Measurements from ENCODE around the gene FAXC.

The FAXC gene

DNA sequence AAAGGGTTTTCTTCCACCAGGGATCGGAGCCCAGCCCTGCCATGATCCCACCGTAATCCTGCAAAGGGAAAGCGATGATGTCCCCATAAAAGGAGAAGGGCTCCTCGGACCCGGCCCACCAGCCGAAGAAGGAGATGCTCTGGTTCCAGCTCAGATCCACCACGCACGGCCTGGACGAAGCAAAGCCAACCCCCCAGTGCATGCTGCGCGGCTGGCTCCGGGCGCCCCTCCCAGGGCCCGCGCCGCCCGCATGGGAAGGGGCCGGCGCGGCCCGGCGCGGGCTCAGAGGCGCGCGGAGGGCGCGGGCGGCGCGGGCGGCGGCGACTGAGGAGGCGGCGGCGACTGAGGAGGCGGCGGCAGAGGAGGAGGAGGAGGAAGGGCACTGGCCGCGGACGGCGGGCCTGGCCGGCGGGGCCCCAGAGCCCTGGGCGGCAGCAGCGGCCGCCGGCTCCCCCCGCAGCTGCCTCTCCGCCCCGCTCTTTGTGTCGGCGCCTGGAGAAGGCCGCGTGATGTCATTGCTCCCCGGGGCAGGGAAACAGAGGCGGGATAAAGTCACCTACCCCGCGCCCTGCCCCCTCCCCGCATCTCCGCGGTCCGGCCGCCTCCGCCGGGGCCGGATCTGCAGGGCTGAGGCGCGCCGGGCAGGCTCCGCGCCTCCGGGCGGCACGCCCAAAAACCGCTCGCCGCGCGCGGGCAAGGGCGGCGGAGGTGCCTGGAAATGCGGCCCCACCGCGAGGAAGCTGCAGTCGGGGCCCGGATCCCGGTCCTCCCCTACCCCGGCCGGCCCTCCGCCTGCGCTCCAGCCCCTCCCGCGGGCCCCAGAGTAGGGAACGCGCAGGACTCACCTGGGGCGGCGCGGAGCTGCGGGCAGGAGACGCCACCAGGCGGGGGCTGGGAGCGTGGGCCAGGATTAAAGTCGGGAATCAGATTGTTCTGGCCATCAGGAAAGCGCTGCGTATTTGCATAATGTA is at the start of gene FAXC:
Gene FAXC, minus strand, starts transcription at position 504 of the 971 bp plus-strand sequence. Its CDS starts 302 bp downstream, at position 202.
- no peaks in the 10 kb centered on the region for H3K4me1 Mint-ChIP-seq
- DNase-seq (no peak), ATAC-seq (replicated peaks) (peak; percentile 33 to 43)
- H3K9me3 Mint-ChIP-seq: no peaks in the 10 kb centered on the region
- peaks cover 41 to 59% of the 10 kb centered on the region in 2 donors for H3K27me3 Mint-ChIP-seq
- H3K4me3 Mint-ChIP-seq: peak within 1 kb of the TSS in 1 of 2 donors; percentile 49
- no peaks in the 10 kb centered on the region for H3K36me3 Mint-ChIP-seq
- H3K27ac Mint-ChIP-seq: no peak within 1 kb of the TSS

DNA sequence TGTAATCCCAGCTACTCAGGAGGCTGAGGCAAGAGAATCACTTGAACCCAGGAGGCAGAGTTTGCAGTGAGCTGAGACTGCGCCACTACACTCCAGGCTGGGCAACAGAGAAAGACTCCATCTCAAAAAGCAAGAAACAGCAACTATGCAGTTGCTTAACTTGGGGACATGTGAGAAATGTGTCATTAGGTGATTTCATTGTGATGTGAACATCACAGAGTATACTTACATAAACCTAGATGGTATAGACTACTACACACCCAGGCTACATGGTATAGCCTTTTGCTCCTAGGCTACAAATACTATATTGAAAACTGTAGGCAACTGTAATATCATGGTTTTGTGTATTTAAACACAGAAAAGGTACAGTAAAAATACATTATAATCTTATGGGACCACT is 47.8 kb upstream of the FAXC start:
- Mint-ChIP-seq H3K36me3 (peaks cover 10 to 28% of the 10 kb centered on the region in 2 donors), H3K27me3 (no peaks in the 10 kb centered on the region), H3K4me1 (peaks cover 4 to 10% of the 10 kb centered on the region in 2 donors), H3K9me3 (no peaks in the 10 kb centered on the region), H3K4me3 (no peak overlapping the region), H3K27ac (no peak overlapping the region)
- no peak for DNase-seq
- no peak for ATAC-seq (replicated peaks)

DNA sequence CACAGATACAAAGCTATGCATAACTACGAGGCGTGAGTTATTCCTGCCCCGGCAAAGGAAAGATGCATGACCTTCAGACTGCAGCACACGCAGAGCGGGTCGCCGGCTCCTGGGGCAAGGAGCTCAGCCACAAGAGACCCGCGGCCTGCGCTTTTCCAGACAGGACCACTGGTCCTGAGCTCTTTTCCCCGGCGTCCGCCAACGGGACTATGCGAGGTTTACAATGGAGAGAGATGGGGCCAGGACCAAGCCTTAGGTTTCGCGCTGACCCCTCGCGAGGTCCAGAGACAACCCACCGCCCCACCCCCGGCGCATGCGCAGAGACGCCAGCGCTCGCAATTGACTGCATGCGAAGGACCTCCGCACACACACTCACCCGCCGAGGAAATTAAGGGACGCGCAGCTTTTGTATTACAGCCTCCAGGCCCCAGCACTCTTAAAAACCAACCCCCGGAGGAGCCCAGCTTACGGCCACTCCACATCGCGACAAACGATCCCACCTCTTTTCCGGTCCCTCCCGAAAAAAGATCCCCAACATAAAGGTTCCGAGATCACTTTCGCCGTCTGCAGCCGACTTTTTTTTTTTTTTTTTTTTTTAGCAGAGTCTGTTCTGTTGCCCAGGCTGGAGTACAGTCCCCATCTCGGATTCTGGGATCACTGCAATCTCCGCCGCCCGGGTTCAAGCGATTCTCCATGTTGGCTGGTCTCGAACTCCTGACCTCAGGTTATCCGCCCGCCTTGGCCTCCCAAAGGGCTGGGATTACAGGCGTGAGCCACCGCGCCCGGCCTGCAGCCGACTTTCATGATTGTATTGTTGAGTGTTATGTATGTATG is 44.4 kb upstream of the FAXC start, which contains the start of gene COQ3:
Gene COQ3, minus strand, starts transcription at position 498 of the 834 bp plus-strand sequence. Its CDS starts 16 bp downstream, at position 482.
- H3K27me3 Mint-ChIP-seq: no peaks in the 10 kb centered on the region
- ATAC-seq (replicated peaks): peak; percentile 84 to 87
- peak; percentile 65 for DNase-seq
- peak within 1 kb of the TSS; percentile 96 for H3K27ac Mint-ChIP-seq
- H3K4me3 Mint-ChIP-seq: peak within 1 kb of the TSS; percentile 95 to 97
- peaks cover 4 to 12% of the 10 kb centered on the region in 2 donors for H3K4me1 Mint-ChIP-seq
- peaks cover 1 to 16% of the 10 kb centered on the region in 2 donors for H3K36me3 Mint-ChIP-seq
- no peaks in the 10 kb centered on the region for H3K9me3 Mint-ChIP-seq

GRCh38 chr6:99393366-99393697 is 43.9 kb upstream of the FAXC start:
- Mint-ChIP-seq H3K27me3 (no peaks in the 10 kb centered on the region), H3K27ac (peak overlapping the region; percentile 96), H3K4me3 (peak overlapping the region; percentile 95 to 97), H3K9me3 (no peaks in the 10 kb centered on the region), H3K36me3 (peaks cover 1 to 16% of the 10 kb centered on the region in 2 donors), H3K4me1 (peaks cover 4 to 12% of the 10 kb centered on the region in 2 donors)
- DNase-seq: no peak
- peak; percentile 23 to 33 for ATAC-seq (replicated peaks)

- no peak overlapping the region for H3K4me3 Mint-ChIP-seq
These were observed 41.4 kb upstream of the FAXC start for GRCh38 chr6:99390896-99391295.

DNA sequence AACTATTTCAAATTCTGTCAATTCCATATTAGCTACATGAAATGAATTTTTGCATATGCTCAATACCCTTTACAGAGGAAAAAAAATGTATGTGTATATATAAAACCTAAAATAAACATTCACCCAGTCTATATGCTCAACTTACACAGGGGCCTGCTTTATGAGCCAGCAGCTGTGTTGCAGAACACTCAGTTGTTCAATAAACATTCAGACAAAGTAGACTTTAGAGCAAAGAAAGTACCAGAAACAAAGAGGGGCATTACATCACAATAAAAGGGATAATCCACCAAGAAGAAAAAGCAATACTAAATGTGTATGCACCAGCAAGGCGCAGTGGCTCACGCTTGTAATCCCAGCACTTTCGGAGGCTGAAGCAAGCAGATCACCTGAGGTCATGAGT is 35.0 kb upstream of the FAXC start:
- H3K4me1 Mint-ChIP-seq: peaks cover 0 to 10% of the 10 kb centered on the region in 2 donors
- H3K27ac Mint-ChIP-seq: no peak overlapping the region
- DNase-seq: no peak
- no peaks in the 10 kb centered on the region for H3K9me3 Mint-ChIP-seq
- no peaks in the 10 kb centered on the region for H3K27me3 Mint-ChIP-seq
- ATAC-seq (replicated peaks): no peak
- peaks cover 5 to 10% of the 10 kb centered on the region in 2 donors for H3K36me3 Mint-ChIP-seq
- no peak overlapping the region for H3K4me3 Mint-ChIP-seq

More at GRCh38 chr6:99390896-99391295, 41.4 kb upstream of the FAXC start:
- Mint-ChIP-seq H3K4me1 (peaks cover 4 to 22% of the 10 kb centered on the region in 2 donors), H3K27me3 (no peaks in the 10 kb centered on the region), H3K36me3 (peaks cover 0 to 10% of the 10 kb centered on the region in 2 donors), H3K27ac (no peak overlapping the region), H3K9me3 (no peaks in the 10 kb centered on the region)
- no peak for ATAC-seq (replicated peaks)
- no peak for DNase-seq

DNA sequence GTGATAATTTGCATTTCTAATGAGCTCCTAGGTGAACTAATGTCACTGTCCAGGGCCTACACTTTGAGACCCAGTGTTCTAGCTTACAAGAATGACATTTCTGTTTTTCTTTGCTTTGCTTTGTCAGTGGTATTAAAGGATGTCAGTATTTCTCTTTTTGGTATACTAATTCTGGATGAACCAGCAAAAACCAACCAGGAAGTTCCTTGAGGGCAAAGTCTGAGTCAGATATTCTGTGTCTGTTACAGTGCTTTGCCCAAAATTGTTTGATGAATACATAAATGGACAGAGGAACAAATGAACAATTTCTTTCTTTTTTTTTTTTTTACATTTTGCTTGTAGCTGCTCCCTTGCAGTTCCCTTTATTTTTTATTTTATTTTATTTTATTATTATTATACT is 29.2 kb upstream of the FAXC start:
- Mint-ChIP-seq H3K4me3 (no peak overlapping the region), H3K27ac (no peak overlapping the region), H3K9me3 (no peaks in the 10 kb centered on the region), H3K4me1 (no peaks in the 10 kb centered on the region), H3K36me3 (peaks cover 10 to 18% of the 10 kb centered on the region in 2 donors), H3K27me3 (no peaks in the 10 kb centered on the region)
- no peak for ATAC-seq (replicated peaks)
- DNase-seq: no peak

DNA sequence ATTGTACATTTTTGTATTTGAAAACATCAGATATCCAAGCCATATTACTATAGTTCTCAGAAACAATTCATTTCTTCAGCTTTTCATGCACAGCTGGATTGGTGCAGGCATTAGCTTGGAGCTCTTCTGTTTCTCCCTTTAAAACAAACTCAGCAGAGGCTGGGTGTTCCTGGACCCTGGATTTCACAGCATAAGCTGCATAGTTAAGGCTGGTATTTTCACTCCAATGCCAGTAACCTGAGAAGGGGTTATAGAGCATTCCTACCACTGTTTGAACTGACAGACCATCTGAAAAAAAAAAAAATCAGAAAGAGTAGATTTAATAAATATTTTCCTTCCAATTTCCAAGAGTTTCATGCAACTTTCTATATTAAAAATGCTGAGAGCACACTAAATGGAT is 20.1 kb upstream of the FAXC start:
- DNase-seq (no peak), ATAC-seq (replicated peaks) (no peak)
- Mint-ChIP-seq H3K36me3 (no peaks in the 10 kb centered on the region), H3K9me3 (no peaks in the 10 kb centered on the region), H3K27ac (no peak overlapping the region), H3K4me1 (no peaks in the 10 kb centered on the region), H3K27me3 (no peaks in the 10 kb centered on the region), H3K4me3 (no peak overlapping the region)

DNA sequence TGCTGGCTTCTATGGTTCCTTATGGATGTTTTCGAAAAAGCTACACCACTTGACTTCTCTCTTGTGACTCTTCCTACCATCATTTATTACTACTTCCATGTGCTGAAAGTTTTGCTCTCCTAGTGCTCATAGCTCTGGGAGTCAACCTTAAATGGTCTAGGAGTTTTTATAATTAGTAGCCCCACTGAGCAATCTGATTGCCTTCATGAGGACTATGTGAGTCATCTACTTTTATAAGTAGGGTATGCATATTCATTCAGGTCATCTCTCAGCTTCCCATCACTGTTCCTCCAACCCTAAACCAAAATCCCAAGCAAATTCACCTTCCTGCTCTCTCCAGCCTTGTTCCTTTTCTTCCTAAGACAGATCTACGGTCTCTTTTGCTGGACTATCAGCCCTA is 17.4 kb upstream of the FAXC start:
- ATAC-seq (replicated peaks) (no peak), DNase-seq (no peak)
- peaks cover 6 to 7% of the 10 kb centered on the region in 2 donors for H3K27me3 Mint-ChIP-seq
- H3K36me3 Mint-ChIP-seq: no peaks in the 10 kb centered on the region
- no peaks in the 10 kb centered on the region for H3K9me3 Mint-ChIP-seq
- peaks cover 0 to 2% of the 10 kb centered on the region in 2 donors for H3K4me1 Mint-ChIP-seq
- H3K27ac Mint-ChIP-seq: peak overlapping the region; percentile 4
- H3K4me3 Mint-ChIP-seq: no peak overlapping the region

GRCh38 chr6:99364026-99364425 is 14.6 kb upstream of the FAXC start:
- H3K27me3 Mint-ChIP-seq: peaks cover 25 to 29% of the 10 kb centered on the region in 2 donors
- no peak for DNase-seq
- peaks cover 0 to 2% of the 10 kb centered on the region in 2 donors for H3K4me1 Mint-ChIP-seq
- H3K27ac Mint-ChIP-seq: no peak overlapping the region
- H3K9me3 Mint-ChIP-seq: no peaks in the 10 kb centered on the region
- H3K36me3 Mint-ChIP-seq: no peaks in the 10 kb centered on the region
- H3K4me3 Mint-ChIP-seq: no peak overlapping the region
- no peak for ATAC-seq (replicated peaks)

GRCh38 chr6:99362678-99363268 is 13.3 kb upstream of the FAXC start:
- Mint-ChIP-seq H3K4me3 (no peak overlapping the region), H3K4me1 (peaks cover 0 to 2% of the 10 kb centered on the region in 2 donors), H3K9me3 (no peaks in the 10 kb centered on the region), H3K27me3 (peaks cover 25 to 31% of the 10 kb centered on the region in 2 donors), H3K36me3 (no peaks in the 10 kb centered on the region), H3K27ac (no peak overlapping the region)
- DNase-seq (no peak), ATAC-seq (replicated peaks) (no peak)

DNA sequence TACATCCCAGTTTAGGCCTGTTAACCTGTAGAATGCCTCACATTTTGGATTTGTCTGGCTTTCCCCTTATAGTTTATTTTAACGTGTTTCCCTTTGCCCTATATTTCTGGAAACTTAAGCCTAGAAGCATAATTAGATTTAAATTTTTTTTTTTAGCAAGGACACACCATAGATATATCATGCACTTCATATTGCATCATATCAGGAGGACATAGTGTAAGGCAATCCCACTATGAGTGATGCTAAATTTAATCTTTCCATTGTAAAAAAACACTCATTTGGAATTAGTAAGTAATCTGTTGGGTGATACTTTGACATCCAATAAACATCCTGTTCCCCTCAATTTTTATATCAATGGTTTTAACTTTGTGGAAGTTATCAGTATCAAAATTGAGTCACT is 10.3 kb upstream of the FAXC start:
- no peaks in the 10 kb centered on the region for H3K9me3 Mint-ChIP-seq
- H3K4me3 Mint-ChIP-seq: no peak overlapping the region
- peaks cover 0 to 2% of the 10 kb centered on the region in 2 donors for H3K4me1 Mint-ChIP-seq
- H3K36me3 Mint-ChIP-seq: no peaks in the 10 kb centered on the region
- no peak overlapping the region for H3K27ac Mint-ChIP-seq
- ATAC-seq (replicated peaks) (no peak), DNase-seq (no peak)
- H3K27me3 Mint-ChIP-seq: peaks cover 39 to 43% of the 10 kb centered on the region in 2 donors

DNA sequence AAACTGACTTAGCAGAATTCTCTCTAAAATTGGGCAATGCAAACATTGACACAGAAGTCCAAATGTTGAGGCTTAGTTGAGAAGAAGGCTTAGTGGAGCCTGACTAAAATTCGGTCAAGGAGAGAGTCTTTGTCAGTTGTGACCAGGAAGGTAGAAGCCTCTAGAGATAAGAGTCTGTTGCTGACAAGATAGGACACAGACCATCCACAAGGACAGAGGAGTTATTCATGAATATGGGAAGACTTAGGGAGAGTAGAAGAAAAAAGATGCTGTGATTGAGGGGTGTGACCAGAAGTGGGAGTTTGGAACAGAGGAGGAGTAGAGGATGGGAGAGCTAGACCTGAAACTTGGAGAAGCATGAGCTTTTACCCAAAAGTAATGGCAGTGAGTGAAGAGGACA is 7.2 kb upstream of the FAXC start:
- Mint-ChIP-seq H3K4me3 (no peak overlapping the region), H3K36me3 (no peaks in the 10 kb centered on the region), H3K27me3 (peaks cover 43 to 52% of the 10 kb centered on the region in 2 donors), H3K9me3 (no peaks in the 10 kb centered on the region), H3K4me1 (no peaks in the 10 kb centered on the region), H3K27ac (no peak overlapping the region)
- ATAC-seq (replicated peaks): no peak
- no peak for DNase-seq

GRCh38 chr6:99354983-99355382 is 5.5 kb upstream of the FAXC start:
- no peak for DNase-seq
- peaks cover 41 to 53% of the 10 kb centered on the region in 2 donors for H3K27me3 Mint-ChIP-seq
- H3K4me1 Mint-ChIP-seq: no peaks in the 10 kb centered on the region
- no peak overlapping the region for H3K27ac Mint-ChIP-seq
- no peaks in the 10 kb centered on the region for H3K9me3 Mint-ChIP-seq
- H3K36me3 Mint-ChIP-seq: no peaks in the 10 kb centered on the region
- no peak for ATAC-seq (replicated peaks)
- no peak overlapping the region for H3K4me3 Mint-ChIP-seq
